Esophagus muscularis mucosa (tissue), 3 donors: ENCODE results near the gene ELFN1.

Experiments
- CTCF ChIP-seq, 3 experiments: fragments of 200-600 bp in 2 of 3; fragments of 450-650 bp in 1 of 3; sonication (generic) in 2 of 3; IDR thresholded peaks; one replicate each; pipeline ENCODE4 v1.5.1; 2017 to 2019; ENCODE audit warnings: antibody characterized with exemption in 3 of 3, mild to moderate bottlenecking in 2 of 3, moderate library complexity in 1 of 3
- POLR2A ChIP-seq: fragments of 450-650 bp; IDR thresholded peaks from one replicate; pipeline ENCODE4 v1.6.1; 2017; ENCODE audit warnings: antibody characterized with exemption, moderate library complexity, mild to moderate bottlenecking, low read depth
- POLR2AphosphoS5 ChIP-seq, 2 donors: sonication (generic); formaldehyde crosslinking; IDR thresholded peaks; one replicate each; pipeline ENCODE4 v1.6.1; 2017; ENCODE audit warnings: antibody characterized with exemption in 2 of 2

- no peak for TF ChIP-seq CTCF (IDR thresholded peaks at IDR 0.05)
- TF ChIP-seq POLR2A: no peak
- peak; percentile 36 to 37 for TF ChIP-seq POLR2AphosphoS5 (IDR thresholded peaks at IDR 0.05)
These were observed 21.8 kb downstream of the ELFN1 start for GRCh38 chr7:1691601-1692514.
